ENCODE data around the gene RAB31.

DNA sequence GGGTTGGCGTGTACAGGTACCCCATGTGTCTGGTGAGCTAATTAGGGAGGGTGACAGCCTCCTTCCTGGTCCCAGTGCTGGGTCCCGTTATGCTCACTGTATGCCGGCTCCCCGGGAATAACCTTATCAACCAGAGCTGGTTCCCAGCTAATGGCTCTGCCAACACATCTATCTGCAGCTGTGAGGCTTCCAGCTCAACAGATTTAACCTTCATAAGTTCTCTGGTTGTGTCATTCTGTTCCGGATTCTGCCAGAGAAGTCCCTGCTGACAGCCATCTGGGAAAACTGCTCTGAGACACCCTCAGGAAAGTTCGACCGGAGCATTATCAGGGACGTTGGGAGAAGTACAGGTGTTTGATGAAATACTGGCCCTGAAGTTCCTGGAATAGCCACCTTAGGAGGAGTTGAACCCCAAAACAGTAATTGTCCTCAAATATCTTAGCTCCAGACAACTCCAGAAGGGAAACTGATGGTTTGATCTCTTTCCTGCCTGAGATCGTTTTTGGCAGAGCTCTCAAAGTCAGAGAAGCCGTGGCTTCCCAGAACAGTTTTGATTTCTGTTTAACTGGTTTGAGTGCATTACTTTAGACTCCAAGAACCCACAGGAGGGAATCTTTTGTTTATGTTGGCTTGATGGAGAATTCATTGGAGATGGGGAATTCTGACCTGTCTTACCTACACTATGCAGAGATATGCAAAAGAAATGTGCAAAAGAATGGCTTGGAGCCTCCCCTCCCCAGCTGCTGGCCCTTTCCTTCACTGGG lies 138.2 kb downstream of the RAB31 start:
- TF ChIP-seq POLR2AphosphoS5 (IDR thresholded peaks at IDR 0.05) (peak in 1 of 2 donors; percentile 24), POLR2A (IDR thresholded peaks at IDR 0.05; ENCODE audit: low read depth) (no peak), EP300 (IDR thresholded peaks at IDR 0.05) (no peak)
- TF ChIP-seq, protein P1, sequence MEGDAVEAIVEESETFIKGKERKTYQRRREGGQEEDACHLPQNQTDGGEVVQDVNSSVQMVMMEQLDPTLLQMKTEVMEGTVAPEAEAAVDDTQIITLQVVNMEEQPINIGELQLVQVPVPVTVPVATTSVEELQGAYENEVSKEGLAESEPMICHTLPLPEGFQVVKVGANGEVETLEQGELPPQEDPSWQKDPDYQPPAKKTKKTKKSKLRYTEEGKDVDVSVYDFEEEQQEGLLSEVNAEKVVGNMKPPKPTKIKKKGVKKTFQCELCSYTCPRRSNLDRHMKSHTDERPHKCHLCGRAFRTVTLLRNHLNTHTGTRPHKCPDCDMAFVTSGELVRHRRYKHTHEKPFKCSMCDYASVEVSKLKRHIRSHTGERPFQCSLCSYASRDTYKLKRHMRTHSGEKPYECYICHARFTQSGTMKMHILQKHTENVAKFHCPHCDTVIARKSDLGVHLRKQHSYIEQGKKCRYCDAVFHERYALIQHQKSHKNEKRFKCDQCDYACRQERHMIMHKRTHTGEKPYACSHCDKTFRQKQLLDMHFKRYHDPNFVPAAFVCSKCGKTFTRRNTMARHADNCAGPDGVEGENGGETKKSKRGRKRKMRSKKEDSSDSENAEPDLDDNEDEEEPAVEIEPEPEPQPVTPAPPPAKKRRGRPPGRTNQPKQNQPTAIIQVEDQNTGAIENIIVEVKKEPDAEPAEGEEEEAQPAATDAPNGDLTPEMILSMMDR (IDR thresholded peaks at IDR 0.05), result no peak

Measured in esophagus muscularis mucosa (tissue), 4 donors.